Measurements from ENCODE around the gene IGSF5. TPM values are rescaled to one million over a fixed set of nuclear protein-coding genes. Genes with fewer than 3 reads are reported as not detected.
"Not testable (repeated sequence)": the region's sequence is repeated elsewhere in the genome, so short reads cannot be mapped to it uniquely, and the experiment has no call there.

The IGSF5 gene
- total RNA-seq (ENCODE audit: unreplicated experiment), result 2.5 TPM
- long read RNA-seq, partial matches to known transcripts, result 0 of 2 reads
- long read RNA-seq, other reads (novel, unspliced or antisense), result 2 of 2 reads

GRCh38 chr21:39744883-39745282, at the start of gene IGSF5:
TSS of gene IGSF5 (plus strand) at chr21:39745183. CDS start at chr21:39745510, 327 bp downstream.
- DNase-seq (ENCODE audit: low spot score), result not testable (repeated sequence)

GRCh38 chr21:39696196-39696595, 48.8 kb upstream of the IGSF5 start:
- Mint-ChIP-seq H3K4me3 (ENCODE audit: unreplicated experiment) (no peak overlapping the region), H3K9me3 (ENCODE audit: unreplicated experiment) (no peaks in the 10 kb centered on the region), H3K4me1 (ENCODE audit: unreplicated experiment) (peaks cover 4% of the 10 kb centered on the region), H3K36me3 (ENCODE audit: low read depth, unreplicated experiment) (peaks cover 3% of the 10 kb centered on the region), H3K27ac (ENCODE audit: unreplicated experiment) (no peak overlapping the region), H3K27me3 (ENCODE audit: unreplicated experiment) (peaks cover 6% of the 10 kb centered on the region)
- no peak for DNase-seq (ENCODE audit: low spot score)
- no peak for TF ChIP-seq CTCF (IDR thresholded peaks at IDR 0.05; ENCODE audit: unreplicated experiment)

More at GRCh38 chr21:39744883-39745282, at the start of gene IGSF5:
- not testable (repeated sequence) for H3K4me1 Mint-ChIP-seq (ENCODE audit: unreplicated experiment); H3K9me3 Mint-ChIP-seq (ENCODE audit: unreplicated experiment); H3K27me3 Mint-ChIP-seq (ENCODE audit: unreplicated experiment); H3K4me3 Mint-ChIP-seq (ENCODE audit: unreplicated experiment); H3K27ac Mint-ChIP-seq (ENCODE audit: unreplicated experiment); H3K36me3 Mint-ChIP-seq (ENCODE audit: low read depth, unreplicated experiment)

- no peaks in the 10 kb centered on the region for H3K9me3 Mint-ChIP-seq (ENCODE audit: unreplicated experiment)
- peaks cover 4% of the 10 kb centered on the region for H3K4me1 Mint-ChIP-seq (ENCODE audit: unreplicated experiment)
- no peak for TF ChIP-seq CTCF (IDR thresholded peaks at IDR 0.05; ENCODE audit: unreplicated experiment)
- H3K36me3 Mint-ChIP-seq (ENCODE audit: low read depth, unreplicated experiment), result peaks cover 3% of the 10 kb centered on the region
- H3K27ac Mint-ChIP-seq (ENCODE audit: unreplicated experiment), result no peak overlapping the region
- no peak for DNase-seq (ENCODE audit: low spot score)
- H3K4me3 Mint-ChIP-seq (ENCODE audit: unreplicated experiment), result no peak overlapping the region
- peaks cover 6% of the 10 kb centered on the region for H3K27me3 Mint-ChIP-seq (ENCODE audit: unreplicated experiment)
Observed at GRCh38 chr21:39696618-39697017, 48.4 kb upstream of the IGSF5 start.

GRCh38 chr21:39700318-39700717, 44.7 kb upstream of the IGSF5 start:
- no peak overlapping the region for H3K27ac Mint-ChIP-seq (ENCODE audit: unreplicated experiment)
- H3K4me3 Mint-ChIP-seq (ENCODE audit: unreplicated experiment), result no peak overlapping the region

GRCh38 chr21:39703578-39703977, 41.4 kb upstream of the IGSF5 start:
- DNase-seq (ENCODE audit: low spot score), result no peak
- H3K27ac Mint-ChIP-seq (ENCODE audit: unreplicated experiment), result no peak overlapping the region
- peaks cover 4% of the 10 kb centered on the region for H3K9me3 Mint-ChIP-seq (ENCODE audit: unreplicated experiment)
- H3K27me3 Mint-ChIP-seq (ENCODE audit: unreplicated experiment), result peaks cover 5% of the 10 kb centered on the region
- H3K36me3 Mint-ChIP-seq (ENCODE audit: low read depth, unreplicated experiment), result peaks cover 3% of the 10 kb centered on the region
- H3K4me3 Mint-ChIP-seq (ENCODE audit: unreplicated experiment), result no peak overlapping the region
- TF ChIP-seq CTCF (IDR thresholded peaks at IDR 0.05; ENCODE audit: unreplicated experiment), result no peak
- H3K4me1 Mint-ChIP-seq (ENCODE audit: unreplicated experiment), result peaks cover 4% of the 10 kb centered on the region

More at GRCh38 chr21:39700318-39700717, 44.7 kb upstream of the IGSF5 start:
- Mint-ChIP-seq H3K9me3 (ENCODE audit: unreplicated experiment) (peaks cover 4% of the 10 kb centered on the region), H3K27me3 (ENCODE audit: unreplicated experiment) (peaks cover 6% of the 10 kb centered on the region), H3K4me1 (ENCODE audit: unreplicated experiment) (peaks cover 4% of the 10 kb centered on the region), H3K36me3 (ENCODE audit: low read depth, unreplicated experiment) (peaks cover 3% of the 10 kb centered on the region)
- TF ChIP-seq CTCF (IDR thresholded peaks at IDR 0.05; ENCODE audit: unreplicated experiment), result no peak
- no peak for DNase-seq (ENCODE audit: low spot score)
